SW 1271 (cell line): ENCODE measurements around the gene NAT8.
A peak's percentile ranks its signal among the peaks of the same experiment; 100 is the strongest.
"Not testable (repeated sequence)": the region's sequence is repeated elsewhere in the genome, so short reads cannot be mapped to it uniquely, and the experiment has no call there.

ENCODE experiments used
- DNase-seq, 2 experiments: peaks; one replicate each; lab custom pipeline; 2025; lab: John Stamatoyannopoulos, UW

NAT8 gene, protein sequence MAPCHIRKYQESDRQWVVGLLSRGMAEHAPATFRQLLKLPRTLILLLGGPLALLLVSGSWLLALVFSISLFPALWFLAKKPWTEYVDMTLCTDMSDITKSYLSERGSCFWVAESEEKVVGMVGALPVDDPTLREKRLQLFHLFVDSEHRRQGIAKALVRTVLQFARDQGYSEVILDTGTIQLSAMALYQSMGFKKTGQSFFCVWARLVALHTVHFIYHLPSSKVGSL

GRCh38 chr2:73642338-73643018, at the start of gene NAT8:
Gene NAT8, minus strand, starts transcription at chr2:73642422. Its CDS starts 794 bp downstream, at chr2:73641628.
- DNase-seq: no peak

DNA sequence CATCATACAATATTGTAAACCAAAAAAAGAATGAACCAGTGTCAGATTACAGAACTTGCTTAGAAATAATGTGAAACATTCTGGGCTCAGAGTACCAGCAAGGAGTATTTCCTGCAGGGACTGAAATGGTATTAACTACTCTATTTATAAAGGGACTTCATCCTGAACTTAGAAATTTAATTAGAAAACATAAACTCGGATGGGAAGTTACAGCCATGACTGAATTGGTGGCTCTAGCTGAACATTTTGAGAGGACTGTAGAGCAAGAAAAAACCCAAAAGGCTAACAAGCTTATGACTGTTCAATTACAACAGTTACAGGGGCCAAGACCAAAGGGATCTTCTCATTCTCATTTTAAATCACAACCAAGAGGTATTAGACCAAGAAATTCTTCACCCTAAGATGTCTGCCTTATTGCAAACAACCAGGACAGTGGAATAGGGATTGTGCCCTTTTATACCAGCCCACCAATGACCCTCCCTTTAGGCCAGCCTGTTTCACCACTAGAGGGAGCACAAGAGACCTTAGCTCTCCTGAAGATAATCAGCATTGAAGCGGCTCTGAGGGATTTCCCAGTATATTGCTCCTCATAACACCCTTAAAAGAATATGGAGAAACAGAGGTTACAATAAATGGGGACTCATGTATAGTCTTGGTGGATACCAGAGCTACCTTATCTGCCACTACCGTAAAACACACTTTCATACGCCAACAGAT, 48.3 kb upstream of the NAT8 start:
- DNase-seq: peak in 1 of 2 experiments; percentile 38

- DNase-seq: not testable (repeated sequence)
Observed at GRCh38 chr2:73688494-73688893, 46.3 kb upstream of the NAT8 start.

DNA sequence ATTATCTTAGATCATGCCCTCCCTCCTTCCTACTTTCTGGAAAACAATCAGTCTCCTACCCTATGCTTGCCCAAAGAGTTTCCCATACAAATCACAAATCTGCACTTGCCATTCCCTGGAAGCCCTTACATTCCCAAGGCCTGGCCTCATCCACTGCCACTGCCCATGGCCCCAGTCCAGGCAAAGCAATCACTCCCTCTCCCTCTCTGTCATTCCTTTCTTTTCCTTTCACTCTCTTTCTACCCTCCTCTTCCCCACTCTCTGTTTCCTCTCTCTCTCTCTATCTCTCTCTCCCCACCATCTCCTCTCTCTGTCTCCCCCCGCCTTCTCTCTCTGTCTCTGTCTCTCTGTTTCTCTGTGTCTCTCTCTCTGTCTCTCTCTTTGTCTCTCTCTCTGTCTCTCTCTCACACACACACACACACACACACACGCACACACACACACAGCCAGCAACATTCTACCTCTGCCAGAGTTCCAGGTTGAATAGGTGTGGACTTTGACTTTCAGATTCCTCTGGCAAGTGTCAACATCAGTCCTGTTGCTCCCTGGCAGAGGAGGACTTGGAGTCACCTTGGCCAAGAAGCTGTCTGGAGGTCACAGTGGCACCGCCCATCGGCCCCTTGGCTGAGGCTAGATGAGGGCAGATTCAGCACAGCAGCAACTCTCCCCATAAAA, 43.7 kb upstream of the NAT8 start:
- no peak for DNase-seq

DNA sequence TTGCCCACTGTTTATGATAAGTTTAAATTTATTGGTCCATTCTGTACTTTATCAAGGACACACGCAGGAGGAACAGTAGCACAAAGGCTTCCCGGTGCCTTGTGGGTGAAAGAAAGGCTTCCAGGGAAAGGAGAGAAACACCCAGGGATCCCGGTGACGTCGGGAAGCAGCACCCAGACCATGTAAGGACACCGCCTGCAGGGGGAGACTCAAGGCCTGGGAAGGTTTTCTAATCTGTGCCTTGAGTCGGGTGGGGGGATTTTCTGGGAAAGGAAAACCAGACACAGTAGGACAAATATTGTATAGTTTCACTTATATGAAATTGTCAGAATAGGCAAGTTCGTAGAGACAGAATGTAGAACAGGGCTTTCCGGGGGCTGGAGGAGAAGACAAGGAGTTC, 42.7 kb upstream of the NAT8 start:
- not testable (repeated sequence) for DNase-seq

DNA sequence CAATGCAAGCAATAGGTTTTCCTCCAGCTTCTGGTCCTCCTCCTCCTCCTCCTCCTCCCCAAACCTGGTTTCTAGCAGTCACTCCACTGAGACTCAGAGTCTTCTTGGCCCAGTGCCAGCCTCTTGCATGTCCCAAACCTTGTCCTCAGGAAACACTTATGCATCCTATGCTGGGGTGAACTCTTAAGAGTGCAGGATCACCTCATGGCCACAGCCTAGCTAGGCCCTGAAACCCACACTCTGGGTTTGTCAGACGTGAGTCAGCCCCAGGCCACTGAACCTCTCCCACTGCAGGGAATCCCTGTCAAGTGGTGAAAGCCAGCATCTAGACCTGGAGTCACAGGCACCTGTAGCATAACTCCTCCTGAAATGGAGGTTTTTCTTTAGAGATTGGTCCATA, 42.1 kb upstream of the NAT8 start:
- DNase-seq: not testable (repeated sequence)

- DNase-seq: peak in 1 of 2 experiments; percentile 24
Observed at GRCh38 chr2:73679951-73680571, 37.8 kb upstream of the NAT8 start.

DNA sequence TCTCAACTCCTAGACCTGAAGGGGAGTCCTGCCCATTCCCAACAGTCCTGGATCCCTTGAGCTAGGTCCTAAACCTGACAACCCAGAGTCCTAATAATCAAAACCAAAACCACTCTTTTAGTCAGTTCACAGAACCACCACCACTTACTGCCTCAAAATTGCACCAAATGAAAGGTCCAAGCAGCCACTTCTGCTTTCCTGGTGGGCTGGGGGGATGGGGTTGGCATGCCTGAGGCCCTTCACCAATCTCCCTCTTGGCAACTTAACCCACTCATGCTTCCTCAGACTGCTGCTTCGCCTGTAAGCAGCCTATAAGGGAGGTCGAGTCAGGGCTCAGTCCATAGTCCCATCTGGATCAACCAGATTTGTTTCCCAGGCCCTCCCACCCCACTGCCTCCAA, 37.0 kb upstream of the NAT8 start:
- DNase-seq: not testable (repeated sequence)

GRCh38 chr2:73678008-73678407, 35.8 kb upstream of the NAT8 start:
- not testable (repeated sequence) for DNase-seq

- DNase-seq: not testable (repeated sequence)
Observed at GRCh38 chr2:73676211-73676610, 34.0 kb upstream of the NAT8 start.

GRCh38 chr2:73674696-73675157, 32.5 kb upstream of the NAT8 start:
- DNase-seq: not testable (repeated sequence)

GRCh38 chr2:73669976-73670375, 27.8 kb upstream of the NAT8 start:
- not testable (repeated sequence) for DNase-seq

DNA sequence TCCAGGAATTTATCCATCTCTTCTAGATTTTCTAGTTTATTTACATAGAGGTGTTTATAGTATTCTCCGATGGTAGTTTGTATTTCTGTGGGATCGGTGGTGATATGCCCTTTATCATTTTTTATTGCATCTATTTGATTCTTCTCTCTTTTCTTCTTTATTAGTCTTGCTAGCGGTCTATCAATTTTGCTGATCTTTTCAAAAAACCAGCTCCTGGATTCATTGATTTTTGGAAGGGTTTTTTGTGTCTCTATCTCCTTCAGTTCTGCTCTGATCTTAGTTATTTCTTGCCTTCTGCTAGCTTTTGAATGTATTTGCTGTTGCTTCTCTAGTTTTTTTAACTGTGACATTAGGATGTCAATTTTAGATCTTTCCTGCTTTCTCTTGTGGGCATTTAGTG, 25.0 kb upstream of the NAT8 start:
- not testable (repeated sequence) for DNase-seq

DNA sequence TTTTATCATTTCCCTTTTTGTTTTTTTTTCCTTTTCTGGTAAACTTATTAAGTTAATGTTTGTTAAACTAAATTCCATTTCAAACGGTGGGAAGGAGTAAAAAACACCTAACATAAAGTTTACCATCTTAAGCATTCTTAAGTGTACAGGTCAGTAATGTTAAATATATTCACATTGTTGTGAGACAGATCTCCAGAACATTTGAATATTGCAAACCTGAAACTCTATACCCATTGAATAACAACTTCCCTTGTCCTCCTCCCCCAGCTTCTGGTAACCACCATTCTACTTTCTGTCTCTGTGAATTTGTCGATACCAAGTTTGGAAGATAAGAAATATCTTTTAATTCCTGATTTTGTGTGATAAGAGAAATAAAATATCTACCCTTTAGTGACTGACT, 12.0 kb upstream of the NAT8 start:
- DNase-seq: no peak

DNA sequence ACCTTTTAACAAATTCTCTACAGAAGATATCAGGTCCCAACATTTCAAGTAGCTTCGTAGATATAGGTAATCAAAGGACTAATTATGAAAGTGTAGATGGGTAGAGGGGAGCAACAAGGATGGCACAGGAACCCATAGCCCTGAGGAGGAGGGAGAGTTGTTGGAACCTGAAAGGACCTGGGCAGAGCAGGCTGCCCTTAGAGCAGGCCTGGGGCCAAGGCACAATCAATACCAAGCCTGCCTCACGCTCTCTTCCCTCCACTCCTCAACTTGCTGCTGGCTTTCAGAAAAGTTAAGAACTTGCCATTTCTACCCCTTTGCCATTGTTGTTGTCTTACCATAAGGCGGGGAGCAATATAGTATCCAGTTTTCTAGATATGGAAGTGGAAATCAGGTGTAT, 10.1 kb upstream of the NAT8 start:
- DNase-seq: no peak

GRCh38 chr2:73651591-73652230, 9.5 kb upstream of the NAT8 start:
- no peak for DNase-seq

- DNase-seq: not testable (repeated sequence)
Observed at GRCh38 chr2:73647690-73648089, 5.5 kb upstream of the NAT8 start.

- no peak for DNase-seq
Observed at GRCh38 chr2:73641767-73642062, 507 bp downstream of the NAT8 start.

DNA sequence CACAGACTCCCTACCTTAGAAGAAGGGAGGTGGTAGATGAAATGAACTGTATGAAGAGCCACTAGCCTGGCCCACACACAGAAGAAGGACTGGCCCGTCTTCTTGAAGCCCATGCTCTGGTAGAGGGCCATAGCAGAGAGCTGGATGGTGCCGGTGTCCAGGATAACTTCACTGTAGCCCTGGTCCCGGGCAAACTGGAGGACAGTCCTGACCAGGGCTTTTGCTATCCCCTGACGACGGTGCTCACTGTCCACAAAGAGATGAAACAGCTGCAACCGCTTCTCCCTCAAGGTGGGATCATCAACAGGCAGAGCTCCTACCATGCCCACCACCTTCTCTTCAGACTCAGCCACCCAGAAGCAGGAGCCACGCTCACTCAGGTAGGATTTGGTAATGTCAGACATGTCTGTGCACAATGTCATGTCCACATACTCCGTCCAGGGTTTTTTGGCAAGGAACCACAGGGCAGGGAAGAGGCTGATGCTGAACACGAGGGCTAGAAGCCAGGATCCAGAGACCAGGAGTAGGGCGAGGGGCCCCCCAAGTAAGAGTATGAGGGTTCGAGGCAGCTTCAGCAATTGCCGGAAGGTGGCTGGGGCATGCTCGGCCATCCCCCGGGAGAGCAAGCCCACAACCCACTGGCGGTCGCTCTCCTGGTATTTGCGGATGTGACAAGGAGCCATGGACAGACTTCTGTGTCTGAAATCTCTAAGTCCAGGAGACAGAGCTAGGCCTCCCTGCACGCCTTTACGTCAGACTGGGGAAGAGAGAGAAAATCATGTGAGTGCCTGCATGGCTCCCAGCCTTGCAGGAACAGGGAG, 1.1 kb downstream of the NAT8 start:
- no peak for DNase-seq

DNA sequence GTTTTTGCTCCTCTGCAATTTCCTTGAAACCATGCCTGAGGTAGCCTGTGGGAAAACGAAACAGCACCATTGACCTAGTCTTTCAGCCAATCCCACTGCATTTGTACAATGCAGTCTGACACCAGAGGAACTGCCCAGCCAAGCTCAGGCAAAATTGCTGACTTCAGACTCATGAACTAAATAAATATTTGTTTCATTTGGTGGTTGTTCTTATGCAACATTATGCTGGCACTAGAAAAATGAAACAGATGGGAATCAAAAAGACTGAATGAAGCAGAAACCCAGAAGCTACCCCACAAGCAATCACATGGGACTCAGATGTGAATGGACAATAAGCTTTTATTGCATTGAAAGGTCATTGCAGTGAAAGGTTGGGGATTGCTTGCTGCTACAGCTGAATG, 1.7 kb downstream of the NAT8 start:
- no peak for DNase-seq

DNA sequence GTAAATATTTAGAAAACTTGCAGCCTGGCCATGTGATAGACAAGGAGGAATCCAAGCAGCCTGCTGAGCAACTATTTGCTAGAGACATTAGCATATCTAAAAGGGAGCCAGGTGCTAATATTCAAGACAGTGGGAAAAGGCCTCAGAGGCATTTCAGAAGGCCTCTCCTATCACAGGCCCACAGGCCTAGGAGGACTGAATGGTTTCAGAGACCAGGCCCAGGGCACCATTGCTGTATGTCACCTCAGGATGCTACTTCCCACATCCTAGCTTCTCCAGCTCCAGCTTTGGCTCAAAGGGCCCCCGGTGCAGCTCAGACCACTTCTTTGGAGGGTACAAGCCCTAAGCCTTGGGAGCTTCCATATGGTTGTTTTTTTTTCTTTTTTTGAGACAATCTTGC, 3.8 kb downstream of the NAT8 start:
- no peak for DNase-seq
